Testis (tissue), 3 donors: ENCODE results near the gene MACROD2. TPM values are rescaled to one million over a fixed set of nuclear protein-coding genes. Genes with fewer than 3 reads are reported as not detected.

Experiments used
- DNase-seq: peaks from one replicate; pipeline ENCODE4 v3.0.0-alpha.2; 2019
- H3K27ac ChIP-seq, 2 donors: fragments of 200-600 bp; sonication (generic); one replicate each; pipeline ENCODE4 v1.5.1; 2019
- H3K27me3 ChIP-seq: fragments of 200-600 bp; sonication (generic); one replicate; pipeline ENCODE4 v1.5.1; 2019
- H3K36me3 ChIP-seq: fragments of 200-600 bp; sonication (generic); one replicate; pipeline ENCODE4 v1.5.1; 2017; ENCODE audit warnings: low read depth; ENCODE audit errors: missing control alignments
- H3K4me1 ChIP-seq: fragments of 200-600 bp; sonication (generic); one replicate; pipeline ENCODE4 v1.5.1; 2019
- H3K4me3 ChIP-seq, 2 donors: fragments of 200-600 bp; sonication (generic); one replicate each; pipeline ENCODE4 v1.5.1; 2017 to 2019
- H3K9me3 ChIP-seq: fragments of 200-600 bp; sonication (generic); one replicate; pipeline ENCODE4 v1.5.1; 2017
- POLR2A ChIP-seq: fragments of 450-650 bp; IDR thresholded peaks from one replicate; pipeline ENCODE4 v1.6.1; 2017; ENCODE audit warnings: antibody characterized with exemption, mild to moderate bottlenecking, moderate library complexity
- WGBS, 2 donors: methylation state at CpG; one replicate each; pipeline ENCODE4 v1.1.5; 2018; 5-methylcytosine and 5-hydroxymethylcytosine counted together
- intact Hi-C: fragments of 100-400 bp; cut with DNase I; formaldehyde crosslinking; loops from one replicate; pipeline ENCODE4 v1.15.1; 2023; ENCODE audit warnings: low total_unique reads
- polyA plus RNA-seq: library from polyadenylated mRNA; stranded (reverse); fragments of 350-450 nt; fragmentation: Illumina TruSeq; extraction: RNeasy Lipid Tissue Mini Kit (QIAGEN cat#74804); gene quantifications from one replicate; pipeline ENCODE4 v1.2.3, GENCODE V29; 2014; ENCODE audit warnings: low read depth, low replicate concordance; ENCODE audit not compliant: insufficient read depth
- total RNA-seq, 2 donors: library from RNA; depleted of rRNA; stranded (reverse); fragments of >200 nt; gene quantifications; one replicate each; pipeline ENCODE4 v1.2.3, GENCODE V29; 2016
- TF ChIP-seq, protein P1 (sequence below), 3 experiments: fragments of 450-650 bp in 2 of 3; fragments of 200-600 bp in 1 of 3; sonication (generic) in 1 of 3; IDR thresholded peaks; one replicate each; pipeline ENCODE4 v1.5.1; 2016 to 2019; ENCODE audit warnings: antibody characterized with exemption in 3 of 3, mild to moderate bottlenecking in 2 of 3, moderate library complexity in 1 of 3

The MACROD2 gene
- total and polyA plus RNA-seq, 3 donors from 2014 or later, result 12.6 to 20.6 (median 16.8) TPM

DNA sequence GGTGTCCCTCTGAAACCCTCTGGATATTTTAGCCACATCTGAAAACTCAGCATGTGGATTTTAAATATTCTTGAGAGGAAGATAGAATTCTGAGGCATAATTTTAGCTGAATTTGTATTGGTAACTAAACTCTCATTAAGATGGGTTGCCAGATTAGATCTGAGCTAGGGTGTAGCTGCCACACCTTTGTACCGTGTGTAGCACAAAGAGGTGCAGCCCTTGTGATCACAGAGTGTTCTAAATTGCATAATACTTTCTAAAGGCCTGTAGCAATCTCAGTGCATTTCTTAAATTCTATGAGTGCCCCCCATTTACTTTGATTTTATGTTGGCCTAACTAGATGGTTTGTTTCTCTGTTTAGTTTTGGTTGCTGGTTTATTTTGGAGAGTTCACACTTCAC, 289.1 kb downstream of the MACROD2 start:
- TF ChIP-seq, protein P1, sequence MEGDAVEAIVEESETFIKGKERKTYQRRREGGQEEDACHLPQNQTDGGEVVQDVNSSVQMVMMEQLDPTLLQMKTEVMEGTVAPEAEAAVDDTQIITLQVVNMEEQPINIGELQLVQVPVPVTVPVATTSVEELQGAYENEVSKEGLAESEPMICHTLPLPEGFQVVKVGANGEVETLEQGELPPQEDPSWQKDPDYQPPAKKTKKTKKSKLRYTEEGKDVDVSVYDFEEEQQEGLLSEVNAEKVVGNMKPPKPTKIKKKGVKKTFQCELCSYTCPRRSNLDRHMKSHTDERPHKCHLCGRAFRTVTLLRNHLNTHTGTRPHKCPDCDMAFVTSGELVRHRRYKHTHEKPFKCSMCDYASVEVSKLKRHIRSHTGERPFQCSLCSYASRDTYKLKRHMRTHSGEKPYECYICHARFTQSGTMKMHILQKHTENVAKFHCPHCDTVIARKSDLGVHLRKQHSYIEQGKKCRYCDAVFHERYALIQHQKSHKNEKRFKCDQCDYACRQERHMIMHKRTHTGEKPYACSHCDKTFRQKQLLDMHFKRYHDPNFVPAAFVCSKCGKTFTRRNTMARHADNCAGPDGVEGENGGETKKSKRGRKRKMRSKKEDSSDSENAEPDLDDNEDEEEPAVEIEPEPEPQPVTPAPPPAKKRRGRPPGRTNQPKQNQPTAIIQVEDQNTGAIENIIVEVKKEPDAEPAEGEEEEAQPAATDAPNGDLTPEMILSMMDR (IDR thresholded peaks at IDR 0.05), result no peak
- TF ChIP-seq POLR2A, result no peak
- DNase-seq, result no peak
- no peaks in the 10 kb centered on the region for H3K9me3 ChIP-seq
- 94 to 97% methylated on average over 1 of the region's 1 CpG for WGBS, 2 donors
- H3K4me3 ChIP-seq, result no peak overlapping the region
- no peaks in the 10 kb centered on the region for H3K36me3 ChIP-seq
- H3K27ac ChIP-seq, result no peak overlapping the region
- intact Hi-C loops, result no loop called here
- no peaks in the 10 kb centered on the region for H3K4me1 ChIP-seq
- no peaks in the 10 kb centered on the region for H3K27me3 ChIP-seq

DNA sequence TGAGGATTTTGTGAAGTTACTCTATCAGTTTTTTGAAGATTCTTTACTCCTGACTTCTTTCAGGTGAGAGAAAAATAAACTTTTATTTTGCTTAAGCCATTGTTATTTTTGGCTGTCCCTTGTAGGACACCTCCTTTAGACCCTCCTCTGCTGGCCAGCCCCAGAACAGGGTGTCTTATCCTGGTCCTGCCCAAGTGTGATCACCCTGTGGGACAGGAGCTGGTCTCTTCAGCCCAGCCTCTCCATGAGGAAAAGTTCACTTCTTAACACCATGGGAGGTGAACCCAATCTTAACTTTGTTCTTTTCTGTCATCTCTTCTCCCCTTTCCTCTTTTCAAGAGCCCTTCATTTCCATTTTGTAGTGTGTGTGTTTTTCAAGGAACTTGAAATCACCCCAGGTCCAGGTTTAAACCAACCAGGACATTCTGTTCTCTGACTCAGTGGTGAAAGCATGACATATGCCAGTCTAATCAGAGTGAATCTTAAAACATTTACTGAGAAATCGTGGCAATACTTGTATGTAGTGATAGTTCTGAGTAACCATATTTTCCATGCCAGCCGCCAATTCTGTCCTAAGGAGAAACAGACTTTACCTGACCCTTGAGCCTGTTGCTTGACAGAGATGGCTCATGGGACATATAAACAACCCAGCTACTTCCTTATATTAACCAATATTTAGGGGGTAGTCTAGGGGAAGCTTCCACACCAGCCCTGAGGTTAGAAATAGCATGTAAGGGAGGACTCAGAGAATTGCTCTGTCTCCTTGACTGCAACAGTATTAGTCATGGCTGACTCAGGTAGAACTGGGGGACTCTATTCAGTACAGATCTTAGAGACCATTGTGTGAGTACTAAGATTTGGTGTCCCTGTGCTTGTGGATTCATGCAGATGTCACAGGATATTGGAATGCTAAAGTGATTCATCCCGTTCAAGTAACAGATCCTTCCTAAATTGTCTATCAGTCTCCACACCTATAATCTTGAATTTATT, 293.3 kb downstream of the MACROD2 start:
- TF ChIP-seq, protein P1 (IDR thresholded peaks at IDR 0.05), result no peak
- no peak for TF ChIP-seq POLR2A
- Histone ChIP-seq H3K27ac (no peak overlapping the region), H3K27me3 (no peaks in the 10 kb centered on the region), H3K4me3 (no peak overlapping the region), H3K36me3 (no peaks in the 10 kb centered on the region), H3K9me3 (no peaks in the 10 kb centered on the region), H3K4me1 (no peaks in the 10 kb centered on the region)
- WGBS, 2 donors, result 86 to 91% methylated on average over 3 of the region's 3 CpGs
- intact Hi-C loops, result no loop called here
- no peak for DNase-seq

DNA sequence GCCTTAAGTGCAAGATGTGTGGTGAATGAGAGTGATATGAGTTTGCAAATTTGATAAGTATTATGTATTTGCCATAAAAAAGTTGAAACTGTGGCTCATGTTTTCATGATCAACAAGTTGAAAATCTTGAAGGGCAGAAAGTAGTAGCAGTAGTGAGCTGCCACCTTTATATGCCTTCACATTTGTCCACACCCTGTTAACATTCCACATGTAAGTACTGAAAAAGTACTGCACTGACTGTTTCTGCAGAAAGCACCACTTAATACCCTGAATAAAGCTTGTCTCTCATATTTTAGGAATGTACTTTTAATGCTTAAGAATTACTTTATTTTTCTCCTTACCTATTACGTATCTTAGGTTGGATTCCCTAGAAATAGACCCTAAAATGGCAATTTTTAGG, 296.2 kb downstream of the MACROD2 start:
- no peak for DNase-seq
- H3K27ac ChIP-seq, result no peak overlapping the region
- H3K36me3 ChIP-seq, result no peaks in the 10 kb centered on the region
- H3K27me3 ChIP-seq, result no peaks in the 10 kb centered on the region
- no peak overlapping the region for H3K4me3 ChIP-seq
- WGBS, 2 donors, result 80 to 92% methylated on average over 1 of the region's 1 CpG
- no peaks in the 10 kb centered on the region for H3K4me1 ChIP-seq
- intact Hi-C loops, result no loop called here
- H3K9me3 ChIP-seq, result no peaks in the 10 kb centered on the region
- TF ChIP-seq, protein P1 (IDR thresholded peaks at IDR 0.05), result no peak
- no peak for TF ChIP-seq POLR2A

DNA sequence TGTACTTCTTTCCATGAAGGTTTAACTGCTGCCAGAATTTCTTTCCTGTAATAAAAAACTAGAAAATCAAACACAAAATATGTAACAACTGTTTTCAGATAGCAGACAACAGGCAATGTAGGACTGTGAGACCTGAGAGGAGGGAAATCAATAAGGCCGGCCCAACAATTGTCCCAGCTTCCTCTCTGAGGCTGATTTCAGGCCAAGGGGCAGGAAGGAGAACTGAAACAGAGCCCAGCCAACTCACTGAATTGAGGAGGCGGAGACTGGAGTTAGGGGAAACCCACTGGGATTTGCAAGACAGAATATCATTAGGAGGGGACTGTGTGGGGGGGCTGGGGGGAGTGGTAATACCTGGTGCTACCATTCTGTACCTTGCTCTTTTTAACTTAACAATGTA, 299.9 kb downstream of the MACROD2 start:
- 22% methylated on average over 2 of the region's 2 CpGs for WGBS, 2 donors
- Histone ChIP-seq H3K4me3 (no peak overlapping the region), H3K27me3 (no peaks in the 10 kb centered on the region), H3K27ac (no peak overlapping the region), H3K9me3 (no peaks in the 10 kb centered on the region), H3K4me1 (no peaks in the 10 kb centered on the region), H3K36me3 (no peaks in the 10 kb centered on the region)
- DNase-seq, result no peak
- no peak for TF ChIP-seq POLR2A
- TF ChIP-seq, protein P1 (IDR thresholded peaks at IDR 0.05), result no peak
- intact Hi-C loops, result no loop called here
